OCI-LY7 (cell line): ENCODE measurements around the gene TMEM130. TPM values are rescaled to one million over a fixed set of nuclear protein-coding genes. Genes with fewer than 3 reads are reported as not detected.
A peak's percentile ranks its signal among the peaks of the same experiment; 100 is the strongest.

ENCODE experiments used
- BruUV-seq: library from RNA; stranded (reverse); fragments of 400-500 nt; replicated peaks from 2 replicates; lab custom pipeline; 2021; lab: Mats Ljungman, UMichigan
- CTCF ChIA-PET: fragments of 300-600 bp; sonication (Branson Sonifier 250); formaldehyde crosslinking; loops from one replicate; lab custom pipeline; 2022; ENCODE audit warnings: antibody characterized with exemption; ENCODE audit not compliant: unreplicated experiment; lab: Charles Lee
- POLR2A ChIA-PET: fragments of 300-600 bp; sonication (Branson Sonifier 250); formaldehyde crosslinking; loops from one replicate; lab custom pipeline; 2022; ENCODE audit warnings: antibody characterized with exemption; lab: Charles Lee
- DNase-seq: peaks from one replicate; pipeline ENCODE4 v3.0.0-alpha.2; 2015; ENCODE audit warnings: low spot score
- H2AFZ ChIP-seq: fragments of 200-600 bp; sonication (generic), shearing (Covaris generic); 2 replicates; pipeline ENCODE4 v1.6.1; 2014; ENCODE audit warnings: mild to moderate bottlenecking, antibody characterized with exemption, low read length, moderate library complexity
- H3K27ac ChIP-seq: fragments of 200-600 bp; sonication (generic); 2 replicates; pipeline ENCODE4 v1.5.1; 2014; ENCODE audit warnings: mixed run types, low read depth, mild to moderate bottlenecking, moderate library complexity, low read length, inconsistent platforms; ENCODE audit not compliant: poor library complexity, severe bottlenecking
- H3K36me3 ChIP-seq: fragments of 200-600 bp; sonication (generic); 2 replicates; pipeline ENCODE4 v1.6.1; 2014; ENCODE audit warnings: mild to moderate bottlenecking, antibody characterized with exemption, low read length, moderate library complexity, mixed read lengths; ENCODE audit not compliant: insufficient read depth
- H3K4me1 ChIP-seq: fragments of 200-600 bp; sonication (generic); 2 replicates; pipeline ENCODE4 v1.5.1; 2014; ENCODE audit warnings: mild to moderate bottlenecking, low read length; ENCODE audit not compliant: insufficient read depth, poor library complexity, severe bottlenecking
- H3K4me2 ChIP-seq: fragments of 200-600 bp; sonication (generic); 2 replicates; pipeline ENCODE4 v1.6.1; 2014; ENCODE audit warnings: mild to moderate bottlenecking, low read length
- H3K4me3 ChIP-seq: fragments of 200-600 bp; sonication (generic); 2 replicates; pipeline ENCODE4 v1.5.1; 2014; ENCODE audit warnings: mild to moderate bottlenecking, low read depth, low read length; ENCODE audit not compliant: poor library complexity, severe bottlenecking
- H3K79me2 ChIP-seq: fragments of 200-600 bp; sonication (generic); 2 replicates; pipeline ENCODE4 v1.6.1; 2016; ENCODE audit warnings: low read depth, mild to moderate bottlenecking, low read length, moderate library complexity, mixed read lengths; ENCODE audit not compliant: insufficient read depth
- H3K9me2 ChIP-seq: fragments of 200-600 bp; sonication (generic); 2 replicates; pipeline ENCODE4 v1.6.1; 2016; ENCODE audit warnings: mild to moderate bottlenecking, low read length, mixed read lengths; ENCODE audit not compliant: insufficient read depth
- H3K9me3 ChIP-seq: fragments of 200-600 bp; sonication (generic); 2 replicates; pipeline ENCODE4 v1.6.1; 2014; ENCODE audit warnings: mild to moderate bottlenecking, mixed run types, low read length, mixed read lengths
- H4K20me1 ChIP-seq: fragments of 200-600 bp; sonication (generic); 2 replicates; pipeline ENCODE4 v1.6.1; 2014; ENCODE audit warnings: mild to moderate bottlenecking, antibody characterized with exemption, low read length, moderate library complexity, mixed read lengths; ENCODE audit not compliant: insufficient read depth
- CTCF ChIP-seq: fragments of 200-600 bp; sonication (generic); conservative IDR thresholded peaks from 2 replicates; pipeline ENCODE4 v1.5.1; 2014; ENCODE audit warnings: mild to moderate bottlenecking, antibody characterized with exemption, low read length, moderate library complexity, mixed read lengths
- EZH2phosphoT487 ChIP-seq: fragments of 200-600 bp; sonication (generic); IDR thresholded peaks from 2 replicates; pipeline ENCODE4 v1.6.1; 2018; ENCODE audit warnings: low read depth, borderline replicate concordance, mild to moderate bottlenecking, mixed run types, antibody characterized with exemption, low read length, moderate library complexity, mixed read lengths
- intact Hi-C: fragments of 100-400 bp; cut with micrococcal nuclease; formaldehyde crosslinking; loops from one replicate; pipeline ENCODE4 v1.10.0; 2022; ENCODE audit not compliant: unreplicated experiment
- total RNA-seq, 2 experiments: library from RNA; depleted of rRNA in 1 of 2; stranded (reverse); fragments of >200 nt in 1 of 2; shearing (Covaris generic) in 1 of 2; gene quantifications; 2 replicates each; pipeline ENCODE4 v1.2.3, GENCODE V29; 2014 to 2022

TMEM130 gene
- total RNA-seq, 2 experiments from 2014 or later: 0.22 to 0.57 TPM

GRCh38 chr7:98836811-98837629 is 32.8 kb downstream of the TMEM130 start:
- H2AFZ ChIP-seq: no peak overlapping the region
- POLR2A ChIA-PET: no interaction called here

GRCh38 chr7:98834949-98835348 is 34.9 kb downstream of the TMEM130 start:
- ChIA-PET POLR2A (interaction anchor here (0.7 kb wide), 1 partner anchor 99 kb away, joined by 3 read pairs; no protein-coding TSS in a partner anchor), CTCF (interaction anchor here (0.6 kb wide), 1 partner anchor 400 kb away, joined by 3 read pairs; no protein-coding TSS in a partner anchor)
- Histone ChIP-seq H3K9me2 (no peaks in the 10 kb centered on the region), H3K9me3 (no peaks in the 10 kb centered on the region), H3K4me1 (no peaks in the 10 kb centered on the region), H4K20me1 (no peaks in the 10 kb centered on the region), H3K36me3 (no peaks in the 10 kb centered on the region), H3K27ac (no peak overlapping the region), H3K79me2 (no peaks in the 10 kb centered on the region), H2AFZ (no peak overlapping the region), H3K4me3 (no peak overlapping the region), H3K4me2 (no peak overlapping the region)
- intact Hi-C loops: loop anchor here (5.0 kb wide), 1 partner anchor 88 kb away; no protein-coding TSS in a partner anchor
- BruUV-seq: no TSS peak
- TF ChIP-seq CTCF (no peak), EZH2phosphoT487 (no peak)
- DNase-seq: no peak

More at GRCh38 chr7:98836811-98837629, 32.8 kb downstream of the TMEM130 start:
- no peaks in the 10 kb centered on the region for H3K36me3 ChIP-seq
- intact Hi-C loops: loop anchor here (1.0 to 5.0 kb wide), 2 partner anchors 90 to 404 kb away; no protein-coding TSS in a partner anchor
- H3K27ac ChIP-seq: no peak overlapping the region
- no peaks in the 10 kb centered on the region for H3K79me2 ChIP-seq
- H3K9me2 ChIP-seq: no peaks in the 10 kb centered on the region
- H3K4me1 ChIP-seq: no peaks in the 10 kb centered on the region
- H4K20me1 ChIP-seq: no peaks in the 10 kb centered on the region
- no peaks in the 10 kb centered on the region for H3K9me3 ChIP-seq
- TF ChIP-seq CTCF (peak; percentile 97), EZH2phosphoT487 (no peak)
- no peak overlapping the region for H3K4me2 ChIP-seq
- peak; percentile 58 for DNase-seq
- no TSS peak for BruUV-seq
- H3K4me3 ChIP-seq: no peak overlapping the region
- CTCF ChIA-PET: interaction anchor here (0.5 kb wide), 1 partner anchor 101 kb away, joined by 3 read pairs; no protein-coding TSS in a partner anchor

- no peaks in the 10 kb centered on the region for H4K20me1 ChIP-seq
- no peak for DNase-seq
- H3K9me3 ChIP-seq: no peaks in the 10 kb centered on the region
- no peaks in the 10 kb centered on the region for H3K4me1 ChIP-seq
- H3K4me3 ChIP-seq: no peak overlapping the region
- BruUV-seq: no TSS peak
- H3K36me3 ChIP-seq: no peaks in the 10 kb centered on the region
- ChIA-PET POLR2A (interaction anchor here (0.6 kb wide), 1 partner anchor 313 kb away, joined by 5 read pairs; no protein-coding TSS in a partner anchor), CTCF (no interaction called here)
- H3K79me2 ChIP-seq: no peaks in the 10 kb centered on the region
- H3K4me2 ChIP-seq: no peak overlapping the region
- no peak overlapping the region for H3K27ac ChIP-seq
- no peak overlapping the region for H2AFZ ChIP-seq
- H3K9me2 ChIP-seq: no peaks in the 10 kb centered on the region
- intact Hi-C loops: no loop called here
- TF ChIP-seq EZH2phosphoT487 (no peak), CTCF (no peak)
Measured at GRCh38 chr7:98833022-98833421, 36.8 kb downstream of the TMEM130 start.
